BLaER1 treated with 17β-estradiol and CSF1 and Interleukin-3, amounts not matched to agents 10 nM and 100 nM (cell line): ENCODE results near the gene LTBR.

Source experiments
- H3K27ac ChIP-seq, 11 experiments: shearing (Covaris generic); formaldehyde crosslinking; 2 replicates each; pipeline ENCODE4 v1.8.1; 2022
- H3K27me3 ChIP-seq, 11 experiments: shearing (Covaris generic); formaldehyde crosslinking; 2 replicates each; pipeline ENCODE4 v1.8.1; 2022
- H3K36me3 ChIP-seq, 11 experiments: shearing (Covaris generic); formaldehyde crosslinking; 2 replicates each; pipeline ENCODE4 v1.8.1; 2022
- H3K4me1 ChIP-seq, 10 experiments: shearing (Covaris generic); formaldehyde crosslinking; 2 replicates each; pipeline ENCODE4 v1.8.1; 2022
- H3K4me2 ChIP-seq, 11 experiments: shearing (Covaris generic); formaldehyde crosslinking; 2 replicates each; pipeline ENCODE4 v1.8.1; 2022
- H3K4me3 ChIP-seq, 10 experiments: shearing (Covaris generic); formaldehyde crosslinking; 2 replicates each; pipeline ENCODE4 v1.8.1; 2022
- H3K9ac ChIP-seq, 11 experiments: shearing (Covaris generic); formaldehyde crosslinking; 2 replicates each; pipeline ENCODE4 v1.8.1; 2022
- H3K9me3 ChIP-seq, 11 experiments: shearing (Covaris generic); formaldehyde crosslinking; replicated peaks in 1 of 11; 2 replicates each; pipeline ENCODE4 v1.8.1; 2022
- H4K20me1 ChIP-seq, 11 experiments: shearing (Covaris generic); formaldehyde crosslinking; 2 replicates each; pipeline ENCODE4 v1.8.1; 2022
- Cebpa-rat ChIP-seq, 11 experiments: shearing (Covaris generic); IDR thresholded peaks; 2 replicates each; pipeline ENCODE4 v1.8.1; 2022

LTBR gene

GRCh38 chr12:6435961-6436715, 52.2 kb downstream of the LTBR start:
- Histone ChIP-seq H3K9me3 (no peaks in the 10 kb centered on the region), H3K9ac (no peak overlapping the region)

GRCh38 chr12:6437586-6437985, 53.6 kb downstream of the LTBR start:
- Histone ChIP-seq H3K36me3 (no peaks in the 10 kb centered on the region), H3K27me3 (no peaks in the 10 kb centered on the region), H3K4me1 (peaks cover 17 to 52% (median 36%) of the 10 kb centered on the region in 10 experiments), H3K4me3 (no peak overlapping the region), H3K27ac (no peak overlapping the region), H4K20me1 (no peaks in the 10 kb centered on the region), H3K9ac (no peak overlapping the region), H3K9me3 (no peaks in the 10 kb centered on the region), H3K4me2 (no peak overlapping the region)
- no peak for TF ChIP-seq Cebpa-rat (IDR thresholded peaks at IDR 0.05)

More at GRCh38 chr12:6435961-6436715, 52.2 kb downstream of the LTBR start:
- H3K4me3 ChIP-seq, result no peak overlapping the region
- no peaks in the 10 kb centered on the region for H4K20me1 ChIP-seq
- H3K4me1 ChIP-seq, result peaks cover 24 to 52% (median 39%) of the 10 kb centered on the region in 10 experiments
- H3K4me2 ChIP-seq, result no peak overlapping the region
- no peaks in the 10 kb centered on the region for H3K27me3 ChIP-seq
- H3K36me3 ChIP-seq, result no peaks in the 10 kb centered on the region
- no peak overlapping the region for H3K27ac ChIP-seq
- no peak for TF ChIP-seq Cebpa-rat (IDR thresholded peaks at IDR 0.05)

DNA sequence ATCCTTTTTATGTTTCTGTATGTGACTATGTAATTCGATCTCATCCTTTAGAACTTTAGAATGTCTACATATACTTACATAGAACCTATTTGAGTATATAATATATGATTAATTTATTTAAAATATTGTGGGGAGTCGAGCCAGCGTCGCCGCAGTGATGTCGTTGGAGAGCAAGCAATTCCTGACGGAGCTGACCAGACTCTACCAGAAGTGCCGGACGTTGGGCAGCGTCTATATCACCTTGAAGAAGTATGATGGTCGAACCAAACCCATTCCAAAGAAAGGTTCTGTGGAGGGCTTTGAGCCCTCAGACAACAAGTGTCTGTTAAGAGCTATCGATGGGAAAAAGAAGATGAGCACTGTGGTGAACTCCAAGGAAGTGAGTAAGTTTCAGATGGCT, 54.4 kb downstream of the LTBR start:
- H4K20me1 ChIP-seq, result no peaks in the 10 kb centered on the region
- H3K27me3 ChIP-seq, result no peaks in the 10 kb centered on the region
- H3K9me3 ChIP-seq, result no peaks in the 10 kb centered on the region
- no peak overlapping the region for H3K27ac ChIP-seq
- no peak overlapping the region for H3K4me3 ChIP-seq
- no peaks in the 10 kb centered on the region for H3K36me3 ChIP-seq
- peaks cover 17 to 52% (median 36%) of the 10 kb centered on the region in 10 experiments for H3K4me1 ChIP-seq
- H3K9ac ChIP-seq, result no peak overlapping the region
- H3K4me2 ChIP-seq, result 0 out of 22 replicates have a peak overlapping the region, but pooled peaks of 1 of the 11 experiments have one; percentile 7
- no peak for TF ChIP-seq Cebpa-rat (IDR thresholded peaks at IDR 0.05)

DNA sequence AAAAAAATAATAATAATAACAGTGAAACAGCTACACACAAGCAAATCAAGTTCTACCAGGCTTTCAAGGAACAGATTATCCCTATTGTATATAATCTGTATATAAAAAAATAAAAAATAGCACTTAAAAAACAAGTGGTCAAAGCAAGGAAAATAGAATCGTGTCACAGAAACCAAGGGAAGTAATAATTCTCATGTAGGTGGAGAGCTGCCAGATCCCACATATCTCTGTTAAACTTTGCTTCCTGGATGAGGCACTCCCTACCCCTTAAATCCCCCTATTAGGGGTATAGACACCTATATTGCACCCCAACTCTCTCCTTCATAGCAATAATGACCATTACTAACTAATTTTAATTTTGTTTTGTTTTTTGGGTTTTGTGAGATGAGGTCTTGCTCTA, 56.4 kb downstream of the LTBR start:
- Histone ChIP-seq H3K27me3 (no peaks in the 10 kb centered on the region), H3K4me2 (0 out of 22 replicates have a peak overlapping the region, but pooled peaks of 1 of the 11 experiments have one; percentile 10), H4K20me1 (no peaks in the 10 kb centered on the region), H3K4me1 (peaks cover 27 to 55% (median 39%) of the 10 kb centered on the region in 10 experiments), H3K9me3 (no peaks in the 10 kb centered on the region), H3K4me3 (no peak overlapping the region), H3K36me3 (peaks cover 0 to 7% (median 0%) of the 10 kb centered on the region in 11 experiments; a peak in 1 of 22 replicates), H3K27ac (no peak overlapping the region), H3K9ac (no peak overlapping the region)
- TF ChIP-seq Cebpa-rat (IDR thresholded peaks at IDR 0.05), result no peak
